ENCODE results near the gene NSD2.

DNA sequence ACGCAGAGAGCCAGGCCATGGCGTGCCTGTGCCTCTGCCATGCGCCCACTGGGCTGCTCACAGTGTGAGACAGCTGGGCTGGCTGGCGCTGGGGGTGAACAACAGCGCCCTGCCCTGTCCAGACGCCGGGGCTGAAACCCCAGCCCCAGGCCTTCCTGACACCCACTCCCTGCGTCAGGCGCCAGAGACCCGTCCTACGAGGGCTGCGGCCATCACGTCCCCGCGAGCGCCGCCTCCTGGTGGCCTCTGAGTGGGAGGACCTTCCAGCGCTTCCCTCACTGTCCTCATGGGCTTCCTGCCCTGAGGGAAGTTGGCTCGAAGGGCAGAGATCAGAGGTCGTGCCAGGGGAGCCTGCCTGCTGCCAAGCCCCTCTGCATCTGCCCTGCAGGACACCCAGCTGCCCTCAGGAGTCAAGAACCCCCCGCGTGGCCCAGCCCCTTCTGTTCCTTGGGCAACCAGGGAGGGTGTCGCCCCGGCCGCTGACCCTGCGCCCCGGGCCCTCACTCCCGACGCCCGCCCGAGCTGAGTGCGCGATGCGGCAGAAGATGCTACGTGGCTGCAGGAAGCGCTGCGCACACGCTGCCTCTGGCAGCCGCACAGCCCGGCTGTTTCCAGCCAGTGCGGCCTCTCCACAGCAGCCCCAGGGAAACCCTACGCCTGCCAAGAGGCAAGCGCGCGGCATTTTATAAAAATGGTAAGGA is 121.4 kb downstream of the NSD2 start:
- TF ChIP-seq, protein P1, sequence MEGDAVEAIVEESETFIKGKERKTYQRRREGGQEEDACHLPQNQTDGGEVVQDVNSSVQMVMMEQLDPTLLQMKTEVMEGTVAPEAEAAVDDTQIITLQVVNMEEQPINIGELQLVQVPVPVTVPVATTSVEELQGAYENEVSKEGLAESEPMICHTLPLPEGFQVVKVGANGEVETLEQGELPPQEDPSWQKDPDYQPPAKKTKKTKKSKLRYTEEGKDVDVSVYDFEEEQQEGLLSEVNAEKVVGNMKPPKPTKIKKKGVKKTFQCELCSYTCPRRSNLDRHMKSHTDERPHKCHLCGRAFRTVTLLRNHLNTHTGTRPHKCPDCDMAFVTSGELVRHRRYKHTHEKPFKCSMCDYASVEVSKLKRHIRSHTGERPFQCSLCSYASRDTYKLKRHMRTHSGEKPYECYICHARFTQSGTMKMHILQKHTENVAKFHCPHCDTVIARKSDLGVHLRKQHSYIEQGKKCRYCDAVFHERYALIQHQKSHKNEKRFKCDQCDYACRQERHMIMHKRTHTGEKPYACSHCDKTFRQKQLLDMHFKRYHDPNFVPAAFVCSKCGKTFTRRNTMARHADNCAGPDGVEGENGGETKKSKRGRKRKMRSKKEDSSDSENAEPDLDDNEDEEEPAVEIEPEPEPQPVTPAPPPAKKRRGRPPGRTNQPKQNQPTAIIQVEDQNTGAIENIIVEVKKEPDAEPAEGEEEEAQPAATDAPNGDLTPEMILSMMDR (IDR thresholded peaks at IDR 0.05): no peak
- no peak for TF ChIP-seq POLR2A (IDR thresholded peaks at IDR 0.05)

Measured in Peyer's patch (tissue), 4 donors.